Activated CD8-positive, alpha-beta memory T cell treated with anti-CD3 and anti-CD28 coated beads for 4 hours (primary cell): ENCODE measurements around the gene PGAM1.
"Not testable (repeated sequence)": the region's sequence is repeated elsewhere in the genome, so short reads cannot be mapped to it uniquely, and the experiment has no call there.

Experiments used
- DNase-seq, 2 donors: peaks; one replicate each; pipeline ENCODE4 v3.0.0-alpha.2; 2020; ENCODE audit warnings: low read depth in 2 of 2

PGAM1 gene

GRCh38 chr10:97425964-97426775 lies at the start of gene PGAM1:
Gene PGAM1 (plus strand): TSS chr10:97426191. CDS start chr10:97426308, 117 bp downstream.
- peak; percentile 90 to 91 for DNase-seq

- no peak for DNase-seq
These were observed 49.6 kb upstream of the PGAM1 start for GRCh38 chr10:97376413-97376812.

GRCh38 chr10:97378933-97379921 lies 46.8 kb upstream of the PGAM1 start:
- DNase-seq: no peak

- no peak for DNase-seq
These were observed 45.5 kb upstream of the PGAM1 start for GRCh38 chr10:97380516-97380915.

GRCh38 chr10:97381626-97382025 lies 44.4 kb upstream of the PGAM1 start:
- no peak for DNase-seq

- DNase-seq: no peak
These were observed 42.8 kb upstream of the PGAM1 start for GRCh38 chr10:97383159-97383558.

GRCh38 chr10:97384156-97384555 lies 41.8 kb upstream of the PGAM1 start:
- DNase-seq: no peak

- DNase-seq: no peak
These were observed 41.4 kb upstream of the PGAM1 start for GRCh38 chr10:97384641-97385040.

- no peak for DNase-seq
These were observed 40.4 kb upstream of the PGAM1 start for GRCh38 chr10:97385565-97385964.

GRCh38 chr10:97388152-97388551 lies 37.8 kb upstream of the PGAM1 start:
- no peak for DNase-seq

- DNase-seq: no peak
These were observed 35.9 kb upstream of the PGAM1 start for GRCh38 chr10:97390091-97390490.

GRCh38 chr10:97393034-97393573 lies 32.9 kb upstream of the PGAM1 start:
- no peak for DNase-seq

- DNase-seq: no peak
These were observed 29.9 kb upstream of the PGAM1 start for GRCh38 chr10:97396056-97396455.

GRCh38 chr10:97399843-97400545 lies 26.0 kb upstream of the PGAM1 start:
- no peak for DNase-seq

GRCh38 chr10:97400665-97401454 lies 25.1 kb upstream of the PGAM1 start, which contains the start of gene RRP12:
Gene RRP12 (minus strand): TSS chr10:97401340. CDS start chr10:97401231, 109 bp downstream.
- DNase-seq: peak; percentile 70 to 77

GRCh38 chr10:97401455-97401919 lies 24.5 kb upstream of the PGAM1 start:
- no peak for DNase-seq

GRCh38 chr10:97404044-97404443 lies 21.9 kb upstream of the PGAM1 start:
- DNase-seq: no peak

- no peak for DNase-seq
These were observed 19.9 kb upstream of the PGAM1 start for GRCh38 chr10:97406064-97406463.

- DNase-seq: not testable (repeated sequence)
These were observed 19.5 kb upstream of the PGAM1 start for GRCh38 chr10:97406483-97406882.

GRCh38 chr10:97407211-97407951 lies 18.6 kb upstream of the PGAM1 start:
- peak in 1 of 2 donors; percentile 56 for DNase-seq
